ENCODE data around the gene DNAJB12.
"Not testable (repeated sequence)": the region's sequence is repeated elsewhere in the genome, so short reads cannot be mapped to it uniquely, and the experiment has no call there.

DNA sequence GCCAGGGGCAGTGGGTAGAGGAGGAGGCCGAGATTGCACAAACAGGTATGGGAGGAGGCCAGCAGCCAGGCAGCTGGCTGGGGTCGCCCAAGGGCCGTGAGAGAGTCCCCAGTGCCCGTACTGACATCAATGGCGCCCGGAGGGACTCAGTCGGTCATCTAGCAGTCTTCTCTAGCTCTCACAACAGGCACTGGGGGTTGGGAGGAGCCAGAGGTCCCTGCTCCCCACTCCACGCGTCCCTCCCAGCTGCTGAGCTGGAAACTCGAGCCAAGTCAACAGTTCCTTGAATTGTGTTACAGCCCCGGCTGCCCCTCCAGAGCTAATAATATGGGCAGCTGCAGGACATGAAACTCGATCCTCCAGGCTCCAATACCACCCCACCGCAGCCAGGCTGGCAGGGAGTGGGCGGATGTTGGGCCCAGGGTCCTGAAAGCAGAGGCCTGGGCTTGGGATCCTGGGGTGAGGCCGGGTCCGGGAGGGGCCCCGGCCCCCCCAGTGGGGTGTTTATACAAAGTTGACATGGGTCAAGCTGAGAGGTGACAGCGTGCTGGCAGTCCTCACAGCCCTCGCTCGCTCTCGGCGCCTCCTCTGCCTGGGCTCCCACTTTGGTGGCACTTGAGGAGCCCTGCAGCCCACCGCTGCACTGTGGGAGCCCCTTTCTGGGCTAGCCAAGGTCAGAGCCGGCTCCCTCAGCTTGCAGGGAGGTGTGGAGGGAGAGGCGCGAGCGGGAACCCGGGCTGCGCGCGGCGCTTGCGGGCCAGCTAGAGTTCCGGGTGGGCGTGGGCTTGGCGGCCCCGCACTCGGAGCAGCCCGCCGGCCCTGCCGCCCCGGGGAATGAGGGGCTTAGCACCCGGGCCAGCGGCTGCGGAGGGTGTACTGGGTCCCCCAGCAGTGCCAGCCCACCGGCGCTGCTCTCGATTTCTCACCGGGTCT is 29.2 kb downstream of the DNAJB12 start:
- TF ChIP-seq, protein P1, sequence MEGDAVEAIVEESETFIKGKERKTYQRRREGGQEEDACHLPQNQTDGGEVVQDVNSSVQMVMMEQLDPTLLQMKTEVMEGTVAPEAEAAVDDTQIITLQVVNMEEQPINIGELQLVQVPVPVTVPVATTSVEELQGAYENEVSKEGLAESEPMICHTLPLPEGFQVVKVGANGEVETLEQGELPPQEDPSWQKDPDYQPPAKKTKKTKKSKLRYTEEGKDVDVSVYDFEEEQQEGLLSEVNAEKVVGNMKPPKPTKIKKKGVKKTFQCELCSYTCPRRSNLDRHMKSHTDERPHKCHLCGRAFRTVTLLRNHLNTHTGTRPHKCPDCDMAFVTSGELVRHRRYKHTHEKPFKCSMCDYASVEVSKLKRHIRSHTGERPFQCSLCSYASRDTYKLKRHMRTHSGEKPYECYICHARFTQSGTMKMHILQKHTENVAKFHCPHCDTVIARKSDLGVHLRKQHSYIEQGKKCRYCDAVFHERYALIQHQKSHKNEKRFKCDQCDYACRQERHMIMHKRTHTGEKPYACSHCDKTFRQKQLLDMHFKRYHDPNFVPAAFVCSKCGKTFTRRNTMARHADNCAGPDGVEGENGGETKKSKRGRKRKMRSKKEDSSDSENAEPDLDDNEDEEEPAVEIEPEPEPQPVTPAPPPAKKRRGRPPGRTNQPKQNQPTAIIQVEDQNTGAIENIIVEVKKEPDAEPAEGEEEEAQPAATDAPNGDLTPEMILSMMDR (tag by site-specific recombination; IDR thresholded peaks at IDR 0.05) = not testable (repeated sequence)
- not testable (repeated sequence) for TF ChIP-seq YY1 (tag by site-specific recombination; IDR thresholded peaks at IDR 0.05); SALL2 (tag by site-specific recombination; IDR thresholded peaks at IDR 0.05; ENCODE audit: borderline replicate concordance); EGR2 (tag by site-specific recombination; IDR thresholded peaks at IDR 0.05; ENCODE audit: low read depth); ZNF274 (IDR thresholded peaks at IDR 0.05; ENCODE audit: low read length); ZNF274 (tag by site-specific recombination; IDR thresholded peaks at IDR 0.05; ENCODE audit: borderline replicate concordance); ZNF596 (tag by site-specific recombination; IDR thresholded peaks at IDR 0.05); ZNF350 (tag by site-specific recombination; IDR thresholded peaks at IDR 0.05); MEIS1 (CRISPR knock-in tag; IDR thresholded peaks at IDR 0.05; ENCODE audit: borderline replicate concordance); ZNF416 (tag by site-specific recombination; IDR thresholded peaks at IDR 0.05); KLF9 (tag by site-specific recombination; IDR thresholded peaks at IDR 0.05; ENCODE audit: low read depth)
- TF ChIP-seq, protein P2, sequence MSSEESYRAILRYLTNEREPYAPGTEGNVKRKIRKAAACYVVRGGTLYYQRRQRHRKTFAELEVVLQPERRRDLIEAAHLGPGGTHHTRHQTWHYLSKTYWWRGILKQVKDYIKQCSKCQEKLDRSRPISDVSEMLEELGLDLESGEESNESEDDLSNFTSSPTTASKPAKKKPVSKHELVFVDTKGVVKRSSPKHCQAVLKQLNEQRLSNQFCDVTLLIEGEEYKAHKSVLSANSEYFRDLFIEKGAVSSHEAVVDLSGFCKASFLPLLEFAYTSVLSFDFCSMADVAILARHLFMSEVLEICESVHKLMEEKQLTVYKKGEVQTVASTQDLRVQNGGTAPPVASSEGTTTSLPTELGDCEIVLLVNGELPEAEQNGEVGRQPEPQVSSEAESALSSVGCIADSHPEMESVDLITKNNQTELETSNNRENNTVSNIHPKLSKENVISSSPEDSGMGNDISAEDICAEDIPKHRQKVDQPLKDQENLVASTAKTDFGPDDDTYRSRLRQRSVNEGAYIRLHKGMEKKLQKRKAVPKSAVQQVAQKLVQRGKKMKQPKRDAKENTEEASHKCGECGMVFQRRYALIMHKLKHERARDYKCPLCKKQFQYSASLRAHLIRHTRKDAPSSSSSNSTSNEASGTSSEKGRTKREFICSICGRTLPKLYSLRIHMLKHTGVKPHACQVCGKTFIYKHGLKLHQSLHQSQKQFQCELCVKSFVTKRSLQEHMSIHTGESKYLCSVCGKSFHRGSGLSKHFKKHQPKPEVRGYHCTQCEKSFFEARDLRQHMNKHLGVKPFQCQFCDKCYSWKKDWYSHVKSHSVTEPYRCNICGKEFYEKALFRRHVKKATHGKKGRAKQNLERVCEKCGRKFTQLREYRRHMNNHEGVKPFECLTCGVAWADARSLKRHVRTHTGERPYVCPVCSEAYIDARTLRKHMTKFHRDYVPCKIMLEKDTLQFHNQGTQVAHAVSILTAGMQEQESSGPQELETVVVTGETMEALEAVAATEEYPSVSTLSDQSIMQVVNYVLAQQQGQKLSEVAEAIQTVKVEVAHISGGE (tag by site-specific recombination; conservative IDR thresholded peaks at IDR 0.05; ENCODE audit: low read depth) = not testable (repeated sequence)
- TF ChIP-seq, protein P3, sequence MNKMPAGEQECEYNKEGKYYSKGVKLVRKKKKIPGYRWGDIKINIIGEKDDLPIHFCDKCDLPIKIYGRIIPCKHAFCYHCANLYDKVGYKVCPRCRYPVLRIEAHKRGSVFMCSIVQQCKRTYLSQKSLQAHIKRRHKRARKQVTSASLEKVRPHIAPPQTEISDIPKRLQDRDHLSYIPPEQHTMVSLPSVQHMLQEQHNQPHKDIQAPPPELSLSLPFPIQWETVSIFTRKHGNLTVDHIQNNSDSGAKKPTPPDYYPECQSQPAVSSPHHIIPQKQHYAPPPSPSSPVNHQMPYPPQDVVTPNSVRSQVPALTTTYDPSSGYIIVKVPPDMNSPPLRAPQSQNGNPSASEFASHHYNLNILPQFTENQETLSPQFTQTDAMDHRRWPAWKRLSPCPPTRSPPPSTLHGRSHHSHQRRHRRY (tag by site-specific recombination; IDR thresholded peaks at IDR 0.05) = not testable (repeated sequence)
